CD14-positive monocyte (primary cell): ENCODE data around the gene EFHC1. TPM values are rescaled to one million over a fixed set of nuclear protein-coding genes. Genes with fewer than 3 reads are reported as not detected.

Experiments used
- DNase-seq, 3 donors: peaks; one replicate each; pipeline ENCODE4 v3.0.0-alpha.2; 2011 to 2022
- H2AFZ ChIP-seq: 2 replicates; pipeline ENCODE4 v1.6.0; 2012; ENCODE audit warnings: mild to moderate bottlenecking, low read depth, low read length, inconsistent platforms; ENCODE audit not compliant: insufficient read depth, poor library complexity, severe bottlenecking
- H3K27ac ChIP-seq, 2 donors: 1 replicate in 1 of 2; 2 replicates in 1 of 2; pipeline ENCODE4 v1.5.1; 2012 to 2013; ENCODE audit warnings: low read length in 2 of 2, control low read depth in 1 of 2, inconsistent platforms in 1 of 2, low read depth in 1 of 2, mild to moderate bottlenecking in 1 of 2
- H3K27me3 ChIP-seq, 2 donors: one replicate each; pipeline versions ENCODE4 v1.6.0 to v1.6.1; 2011 to 2013; ENCODE audit warnings: low read length in 2 of 2; ENCODE audit not compliant: control insufficient read depth in 2 of 2, insufficient read depth in 2 of 2
- H3K36me3 ChIP-seq, 2 donors: replicated peaks in 1 of 2; 1 replicate in 1 of 2; 2 replicates in 1 of 2; pipeline versions ENCODE4 v1.5.1 to v1.6.1; 2012 to 2013; ENCODE audit warnings: low read length in 2 of 2, control low read depth in 1 of 2, inconsistent platforms in 1 of 2, mild to moderate bottlenecking in 1 of 2; ENCODE audit not compliant: insufficient read depth in 2 of 2, control insufficient read depth in 1 of 2
- H3K4me1 ChIP-seq, 2 donors: 1 replicate in 1 of 2; 2 replicates in 1 of 2; pipeline versions ENCODE4 v1.5.1 to v1.6.1; 2012 to 2013; ENCODE audit warnings: low read length in 2 of 2, control low read depth in 1 of 2, inconsistent platforms in 1 of 2, mild to moderate bottlenecking in 1 of 2, moderate library complexity in 1 of 2; ENCODE audit not compliant: insufficient read depth in 2 of 2, control insufficient read depth in 1 of 2
- H3K4me2 ChIP-seq: replicated peaks from 2 replicates; pipeline ENCODE3; 2012; ENCODE audit warnings: low read length, moderate library complexity, mild to moderate bottlenecking; ENCODE audit not compliant: poor library complexity, severe bottlenecking; ENCODE audit errors: extremely low read depth
- H3K4me3 ChIP-seq, 3 experiments: fragments of 200-600 bp in 1 of 3; sonication (generic) in 1 of 3; replicated peaks in 1 of 3; 1 replicate in 2 of 3; 2 replicates in 1 of 3; pipeline ENCODE4 v1.5.1; 2011 to 2013; ENCODE audit warnings: low read length in 3 of 3, mild to moderate bottlenecking in 3 of 3, control low read depth in 2 of 3, low read depth in 2 of 3, inconsistent platforms in 1 of 3, moderate library complexity in 1 of 3
- H3K79me2 ChIP-seq: 2 replicates; pipeline ENCODE4 v1.6.0; 2012; ENCODE audit warnings: mild to moderate bottlenecking, control low read depth, inconsistent platforms, low read length, moderate library complexity; ENCODE audit not compliant: insufficient read depth
- H3K9ac ChIP-seq: 2 replicates; pipeline ENCODE4 v1.6.0; 2017; ENCODE audit warnings: low read length, mild to moderate bottlenecking; ENCODE audit not compliant: insufficient read depth, poor library complexity, severe bottlenecking
- H3K9me3 ChIP-seq, 2 donors: replicated peaks in 1 of 2; 1 replicate in 1 of 2; 2 replicates in 1 of 2; pipeline versions ENCODE4 v1.5.1 to v1.6.1; 2012 to 2013; ENCODE audit warnings: low read length in 2 of 2, control low read depth in 1 of 2; ENCODE audit not compliant: control insufficient read depth in 1 of 2, insufficient read depth in 1 of 2
- H4K20me1 ChIP-seq: 2 replicates; pipeline ENCODE4 v1.6.0; 2012; ENCODE audit warnings: mild to moderate bottlenecking, low read length, control low read depth, moderate library complexity; ENCODE audit not compliant: insufficient read depth
- H3K27ac Mint-ChIP-seq, 7 donors: one replicate each; pipeline ENCODE4 v1.8.0; 2020; ENCODE audit warnings: mild to moderate bottlenecking in 7 of 7, mixed read lengths in 7 of 7, moderate library complexity in 6 of 7, inconsistent platforms in 2 of 7
- H3K27me3 Mint-ChIP-seq, 3 donors: one replicate each; pipeline ENCODE4 v1.8.0; 2021 to 2022; ENCODE audit warnings: low read depth in 3 of 3, mild to moderate bottlenecking in 3 of 3, mixed read lengths in 3 of 3, moderate library complexity in 3 of 3, inconsistent platforms in 1 of 3
- H3K36me3 Mint-ChIP-seq, 2 donors: one replicate each; pipeline ENCODE4 v1.8.0; 2020; ENCODE audit warnings: mixed read lengths in 2 of 2, inconsistent platforms in 1 of 2, mild to moderate bottlenecking in 1 of 2
- H3K4me1 Mint-ChIP-seq: one replicate; pipeline ENCODE4 v1.8.0; 2020; ENCODE audit warnings: mild to moderate bottlenecking, mixed read lengths
- H3K4me3 Mint-ChIP-seq, 2 donors: one replicate each; pipeline ENCODE4 v1.8.0; 2020; ENCODE audit warnings: mild to moderate bottlenecking in 2 of 2, mixed read lengths in 2 of 2, moderate library complexity in 1 of 2
- H3K9me3 Mint-ChIP-seq, 7 donors: one replicate each; pipeline ENCODE4 v1.8.0; 2020 to 2022; ENCODE audit warnings: mixed read lengths in 7 of 7, mild to moderate bottlenecking in 6 of 7, moderate library complexity in 6 of 7, inconsistent platforms in 2 of 7
- CTCF ChIP-seq: fragments of 200-600 bp; IDR thresholded peaks from one replicate; pipeline ENCODE4 v1.8.0; 2022; ENCODE audit warnings: antibody characterized with exemption, mild to moderate bottlenecking
- WGBS: methylation state at CpG from one replicate; pipeline ENCODE4 v1.1.5; 2013; ENCODE audit warnings: missing lambda C conversion rate; ENCODE audit not compliant: insufficient coverage; 5-methylcytosine and 5-hydroxymethylcytosine counted together
- intact Hi-C, 2 donors: fragments of 100-400 bp; cut with micrococcal nuclease; formaldehyde crosslinking; loops; one replicate each; pipeline versions ENCODE4 v1.15.0 to v1.15.1; 2023
- polyA plus RNA-seq, 3 donors: library from polyadenylated mRNA; depleted of rRNA in 1 of 3; unstranded in 2 of 3; stranded (reverse) in 1 of 3; fragments of 300-500 nt in 2 of 3; fragments of >200 nt in 1 of 3; fragmentation: Illumina TruSeq in 2 of 3; gene quantifications; 1 replicate in 2 of 3; 2 replicates in 1 of 3; pipeline ENCODE4 v1.2.3, GENCODE V29; 2012 to 2021

The EFHC1 gene
- polyA plus RNA-seq, 3 donors = 0.30 to 13.5 (median 2.3) TPM

GRCh38 chr6:52415333-52415732 lies 4.8 kb upstream of the EFHC1 start:
- H3K27ac ChIP-seq = no peak overlapping the region
- H3K9me3 ChIP-seq = no peaks in the 10 kb centered on the region
- no CpG with 5 or more reads among the region's 1 CpG for WGBS
- no peaks in the 10 kb centered on the region for H4K20me1 ChIP-seq
- no peak for DNase-seq
- H3K4me3 Mint-ChIP-seq = no peak overlapping the region
- peaks cover 6 to 11% of the 10 kb centered on the region in 2 donors for H3K4me1 ChIP-seq
- H3K4me1 Mint-ChIP-seq = peaks cover 16% of the 10 kb centered on the region
- no peak overlapping the region for H2AFZ ChIP-seq
- no peaks in the 10 kb centered on the region for H3K36me3 ChIP-seq
- peaks cover 0 to 13% (median 10%) of the 10 kb centered on the region in 3 donors for H3K27me3 Mint-ChIP-seq
- no peak overlapping the region for H3K27ac Mint-ChIP-seq
- TF ChIP-seq CTCF = no peak
- H3K9me3 Mint-ChIP-seq = peaks cover 0 to 2% (median 0%) of the 10 kb centered on the region in 7 donors
- H3K9ac ChIP-seq = no peak overlapping the region
- H3K4me3 ChIP-seq = no peak overlapping the region
- H3K27me3 ChIP-seq = peaks cover 2% of the 10 kb centered on the region in 2 donors
- H3K36me3 Mint-ChIP-seq = peaks cover 0 to 2% of the 10 kb centered on the region in 2 donors
- intact Hi-C loops = loop anchor here in 1 of 2 donors (5.0 kb wide), 2 partner anchors 128 to 162 kb away; partner anchors contain the start of gene TRAM2
- no peak overlapping the region for H3K4me2 ChIP-seq
- no peaks in the 10 kb centered on the region for H3K79me2 ChIP-seq

- Histone ChIP-seq H3K4me3 (no peak overlapping the region), H3K36me3 (no peaks in the 10 kb centered on the region), H3K4me2 (no peak overlapping the region), H3K79me2 (no peaks in the 10 kb centered on the region), H3K9me3 (no peaks in the 10 kb centered on the region), H4K20me1 (no peaks in the 10 kb centered on the region), H3K27ac (no peak overlapping the region), H3K4me1 (peaks cover 13 to 18% of the 10 kb centered on the region in 2 donors), H2AFZ (no peak overlapping the region), H3K27me3 (peaks cover 2% of the 10 kb centered on the region in 2 donors), H3K9ac (no peak overlapping the region)
- H3K36me3 Mint-ChIP-seq = no peaks in the 10 kb centered on the region
- peak in 2 of 3 donors; percentile 22 to 24 for DNase-seq
- WGBS = no CpG with 5 or more reads among the region's 6 CpGs
- H3K9me3 Mint-ChIP-seq = peaks cover 0 to 2% (median 0%) of the 10 kb centered on the region in 7 donors
- peak overlapping the region in 1 of 7 donors; percentile 27 for H3K27ac Mint-ChIP-seq
- peaks cover 16% of the 10 kb centered on the region for H3K4me1 Mint-ChIP-seq
- peaks cover 0 to 13% (median 10%) of the 10 kb centered on the region in 3 donors for H3K27me3 Mint-ChIP-seq
- no peak overlapping the region for H3K4me3 Mint-ChIP-seq
- no peak for TF ChIP-seq CTCF
- intact Hi-C loops = loop anchor here (1.0 to 5.0 kb wide), 4 partner anchors 129 to 249 kb away; partner anchors contain the start of gene TRAM2 (in 1 of the 2)
These were observed 4.1 kb upstream of the EFHC1 start for GRCh38 chr6:52415917-52416628.
